ENCODE results near the gene DCLRE1C.

Gene DCLRE1C

DNA sequence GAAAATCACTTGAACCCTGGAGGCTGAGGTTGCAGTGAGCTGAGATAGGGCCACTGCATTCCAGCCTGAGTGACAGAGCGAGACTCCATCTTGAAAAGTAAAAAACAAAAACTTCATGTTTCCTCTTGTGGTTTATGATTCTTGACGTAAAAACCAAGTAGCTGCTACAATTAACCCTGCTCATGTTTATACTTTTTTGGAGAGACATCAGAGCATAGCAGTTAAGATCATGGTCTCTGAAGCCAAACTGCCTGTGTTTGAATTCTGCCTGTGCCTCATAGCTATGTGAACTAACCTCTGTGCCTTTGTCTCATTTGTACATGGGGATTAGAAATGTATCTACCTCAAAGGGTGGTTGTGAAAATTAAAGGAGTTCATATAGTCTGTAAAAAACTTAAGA is 48.0 kb downstream of the DCLRE1C start:
- FAIRE-seq (no peak), DNase-seq (ENCODE audit: insufficient read length) (no peak)
- TF ChIP-seq POLR2A (IDR thresholded peaks at IDR 0.05; ENCODE audit: low read depth, low read length): no peak
- TF ChIP-seq TAF1 (IDR thresholded peaks at IDR 0.05; ENCODE audit: borderline replicate concordance, low read depth, low read length): no peak
- TF ChIP-seq POLR2AphosphoS5 (IDR thresholded peaks at IDR 0.05; ENCODE audit: low read depth, low read length): 0 out of 2 replicates have a peak, but pooled peaks have one; percentile 17

DNA sequence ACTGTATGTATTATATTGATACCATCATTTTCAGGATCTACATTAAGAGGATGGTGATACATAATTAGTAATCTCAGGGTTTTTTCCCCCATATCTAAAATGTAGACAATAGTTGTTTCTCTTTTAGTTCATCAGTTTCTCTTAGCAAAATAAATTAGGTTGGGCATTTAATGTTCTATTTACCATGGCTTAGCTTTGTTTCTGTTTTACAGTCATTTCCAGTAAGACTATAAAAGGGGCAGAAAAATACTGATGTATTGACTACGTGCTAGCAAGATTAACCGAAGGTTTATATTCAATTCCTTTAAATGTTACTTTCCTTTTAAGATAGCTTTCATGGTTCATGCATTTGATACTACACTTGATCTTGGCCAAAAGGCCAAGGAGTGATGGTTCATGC is 49.0 kb downstream of the DCLRE1C start:
- DNase-seq (ENCODE audit: insufficient read length) (no peak), FAIRE-seq (no peak)
- TF ChIP-seq TAF1 (IDR thresholded peaks at IDR 0.05; ENCODE audit: borderline replicate concordance, low read depth, low read length): no peak
- TF ChIP-seq POLR2A (IDR thresholded peaks at IDR 0.05; ENCODE audit: low read depth, low read length): no peak
- TF ChIP-seq POLR2AphosphoS5 (IDR thresholded peaks at IDR 0.05; ENCODE audit: low read depth, low read length): no peak

DNA sequence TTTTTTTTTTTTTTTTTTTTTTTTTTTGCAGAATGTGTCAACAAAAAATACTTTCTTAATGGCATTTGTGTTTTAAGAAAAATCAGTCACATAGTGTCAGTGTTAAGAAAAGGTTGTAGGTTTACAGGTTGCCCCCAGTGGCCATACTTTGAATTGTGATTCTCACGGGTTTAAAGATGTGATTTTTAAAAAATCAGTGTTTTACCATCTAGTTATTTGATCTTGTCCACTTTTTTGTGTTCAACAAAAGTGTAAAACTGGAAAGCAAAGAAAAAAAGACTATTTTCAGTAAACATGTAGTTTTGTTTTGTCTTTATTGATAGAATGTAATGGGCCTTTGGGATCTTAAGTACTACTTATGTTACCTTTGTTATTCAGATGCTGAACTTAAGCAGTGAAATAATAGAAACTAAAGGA is 49.6 kb downstream of the DCLRE1C start:
- TF ChIP-seq TAF1 (IDR thresholded peaks at IDR 0.05; ENCODE audit: borderline replicate concordance, low read depth, low read length) (no peak), POLR2A (IDR thresholded peaks at IDR 0.05; ENCODE audit: low read depth, low read length) (no peak), POLR2AphosphoS5 (IDR thresholded peaks at IDR 0.05; ENCODE audit: low read depth, low read length) (no peak)
- FAIRE-seq (no peak), DNase-seq (ENCODE audit: insufficient read length) (no peak)

DNA sequence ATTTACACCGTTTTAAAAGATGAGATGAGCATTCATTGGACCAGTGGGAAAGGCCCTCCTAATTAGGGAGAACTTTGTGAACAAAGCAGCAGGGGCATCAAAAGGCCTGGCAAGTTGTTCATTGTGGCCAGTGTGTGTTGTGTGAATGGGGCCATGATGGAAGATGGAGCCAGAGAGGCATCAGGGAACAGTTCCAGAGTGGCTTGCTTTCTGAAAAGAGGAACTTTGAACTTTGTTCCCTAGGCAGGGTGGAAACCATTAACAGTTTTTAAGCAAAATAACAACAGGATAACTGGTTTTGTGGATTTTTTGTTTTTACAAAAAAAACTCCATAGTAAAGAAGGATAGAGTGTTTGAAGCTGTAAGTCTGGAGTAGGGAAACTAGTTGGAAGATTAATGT is 62.7 kb downstream of the DCLRE1C start:
- FAIRE-seq: no peak
- no peak for TF ChIP-seq POLR2AphosphoS5 (IDR thresholded peaks at IDR 0.05; ENCODE audit: low read depth, low read length)
- TF ChIP-seq POLR2A (IDR thresholded peaks at IDR 0.05; ENCODE audit: low read depth, low read length): no peak
- no peak for TF ChIP-seq TAF1 (IDR thresholded peaks at IDR 0.05; ENCODE audit: borderline replicate concordance, low read depth, low read length)
- no peak for DNase-seq (ENCODE audit: insufficient read length)

DNA sequence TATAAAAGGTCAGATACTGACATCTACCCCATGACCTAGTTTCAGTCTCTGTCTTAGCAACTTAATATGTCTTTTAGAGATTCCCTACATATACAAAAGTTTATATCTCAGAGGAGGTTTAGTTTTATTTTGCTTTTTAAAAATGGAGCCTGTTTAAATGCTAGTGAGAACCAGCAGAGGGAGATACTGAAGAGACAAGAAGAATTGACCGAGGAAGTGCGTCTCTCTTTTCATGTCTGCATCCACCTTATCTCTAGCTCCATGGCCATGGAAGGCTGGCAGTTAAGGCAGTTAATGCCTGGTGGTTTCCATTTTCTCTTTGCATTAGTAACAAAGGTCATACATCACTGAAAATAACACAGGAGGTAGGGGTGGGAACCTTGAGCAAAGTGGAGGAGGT is 64.6 kb downstream of the DCLRE1C start:
- TF ChIP-seq POLR2A (IDR thresholded peaks at IDR 0.05; ENCODE audit: low read depth, low read length) (no peak), TAF1 (IDR thresholded peaks at IDR 0.05; ENCODE audit: borderline replicate concordance, low read depth, low read length) (no peak), POLR2AphosphoS5 (IDR thresholded peaks at IDR 0.05; ENCODE audit: low read depth, low read length) (no peak)
- no peak for FAIRE-seq
- no peak for DNase-seq (ENCODE audit: insufficient read length)

DNA sequence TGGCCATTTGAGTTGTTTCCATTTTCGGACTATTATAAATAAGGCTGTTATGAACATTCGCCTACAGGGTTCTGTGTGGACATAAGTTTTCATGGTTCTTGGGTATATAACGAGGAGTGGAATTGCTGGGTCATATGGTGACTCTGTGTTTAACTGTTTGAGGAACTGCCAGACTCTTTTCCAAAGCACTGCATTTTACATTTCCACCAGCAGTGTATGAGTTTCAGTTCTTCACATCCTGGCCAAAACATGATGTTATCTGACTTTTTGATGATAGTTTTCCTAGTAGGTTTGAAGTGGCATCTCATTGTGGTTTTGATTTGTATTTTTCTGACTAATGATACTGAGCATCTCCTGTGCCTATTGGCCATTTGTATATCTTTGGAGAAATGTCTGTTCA is 69.8 kb downstream of the DCLRE1C start:
- FAIRE-seq (no peak), DNase-seq (ENCODE audit: insufficient read length) (no peak)
- no peak for TF ChIP-seq POLR2A (IDR thresholded peaks at IDR 0.05; ENCODE audit: low read depth, low read length)
- TF ChIP-seq TAF1 (IDR thresholded peaks at IDR 0.05; ENCODE audit: borderline replicate concordance, low read depth, low read length): no peak
- TF ChIP-seq POLR2AphosphoS5 (IDR thresholded peaks at IDR 0.05; ENCODE audit: low read depth, low read length): no peak

DNA sequence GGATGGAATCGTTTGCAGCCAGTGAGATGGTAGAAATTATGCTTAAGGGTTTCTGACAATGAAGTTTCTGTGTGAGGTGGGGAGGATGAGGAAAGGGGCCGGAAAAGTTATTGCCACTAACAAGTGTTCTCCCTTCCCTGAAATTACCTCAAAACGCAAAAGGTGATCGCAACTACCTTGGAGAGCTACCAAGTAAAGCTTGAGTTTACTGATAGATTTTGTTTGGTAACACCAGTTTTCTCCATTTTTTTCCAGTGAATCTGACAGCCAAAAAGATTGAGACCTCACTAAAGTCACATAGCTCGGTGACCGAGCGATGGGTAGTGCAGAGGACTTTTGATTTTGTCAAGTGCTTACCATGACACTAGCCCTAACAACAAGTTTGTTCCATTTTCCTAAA is 73.7 kb downstream of the DCLRE1C start:
- no peak for TF ChIP-seq POLR2A (IDR thresholded peaks at IDR 0.05; ENCODE audit: low read depth, low read length)
- no peak for TF ChIP-seq POLR2AphosphoS5 (IDR thresholded peaks at IDR 0.05; ENCODE audit: low read depth, low read length)
- TF ChIP-seq TAF1 (IDR thresholded peaks at IDR 0.05; ENCODE audit: borderline replicate concordance, low read depth, low read length): no peak
- DNase-seq (ENCODE audit: insufficient read length) (no peak), FAIRE-seq (no peak)

DNA sequence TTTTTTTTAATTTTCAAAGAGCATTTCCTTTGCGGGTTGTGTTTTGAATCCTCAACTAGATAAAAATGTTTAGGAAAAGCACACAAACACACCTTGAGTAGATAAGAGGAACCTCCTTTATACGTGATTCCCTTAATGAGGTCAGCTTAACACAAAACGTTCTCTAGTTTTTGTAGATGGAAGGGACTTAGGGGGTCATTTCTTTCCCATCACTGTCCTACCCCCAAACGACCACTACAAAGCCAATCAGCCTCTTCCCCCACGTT is 74.0 kb downstream of the DCLRE1C start:
- DNase-seq (ENCODE audit: insufficient read length) (no peak), FAIRE-seq (peak; percentile 14)
- TF ChIP-seq POLR2AphosphoS5 (IDR thresholded peaks at IDR 0.05; ENCODE audit: low read depth, low read length) (no peak), TAF1 (IDR thresholded peaks at IDR 0.05; ENCODE audit: borderline replicate concordance, low read depth, low read length) (no peak), POLR2A (IDR thresholded peaks at IDR 0.05; ENCODE audit: low read depth, low read length) (no peak)

DNA sequence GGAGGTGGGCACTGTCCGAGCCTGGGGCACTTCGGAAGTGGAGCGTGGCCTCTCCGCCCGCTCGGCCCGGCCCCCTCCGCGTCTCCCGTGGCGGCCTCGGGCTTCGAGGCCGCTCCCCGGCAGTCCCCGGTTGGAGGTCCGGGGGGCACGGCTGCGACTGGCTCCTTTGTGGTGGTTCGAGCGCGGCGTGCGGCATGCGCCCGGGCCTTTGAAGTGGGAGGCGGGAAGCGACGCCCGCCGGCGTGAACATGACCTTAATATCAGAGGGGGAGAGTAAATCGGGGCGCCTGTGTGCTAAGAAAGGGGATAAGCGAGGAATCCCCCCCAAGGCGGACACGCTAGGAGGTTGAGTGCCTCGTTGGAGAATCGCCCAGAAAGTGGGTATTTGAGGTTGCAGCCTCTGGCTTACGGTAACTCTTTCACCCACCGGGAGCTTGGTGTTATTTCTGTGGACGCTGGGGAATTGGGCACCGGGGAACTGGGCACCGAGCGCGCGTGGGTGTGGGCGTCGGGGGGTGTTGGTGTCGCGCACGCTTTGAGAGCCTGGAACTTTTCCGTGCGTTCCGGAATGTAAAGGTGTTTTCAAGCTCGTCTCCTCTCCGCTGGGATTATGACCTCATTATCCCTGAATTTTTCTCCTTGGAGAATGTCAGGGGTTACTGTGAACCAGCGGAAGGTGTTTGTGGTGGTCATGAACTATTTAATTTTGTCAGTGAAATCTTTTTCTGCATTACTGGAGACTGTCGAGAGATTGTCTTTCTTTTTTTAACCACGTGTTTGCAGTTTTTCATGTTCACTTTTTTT is 74.6 kb downstream of the DCLRE1C start:
- FAIRE-seq (no peak), DNase-seq (ENCODE audit: insufficient read length) (peak; percentile 34)

DNA sequence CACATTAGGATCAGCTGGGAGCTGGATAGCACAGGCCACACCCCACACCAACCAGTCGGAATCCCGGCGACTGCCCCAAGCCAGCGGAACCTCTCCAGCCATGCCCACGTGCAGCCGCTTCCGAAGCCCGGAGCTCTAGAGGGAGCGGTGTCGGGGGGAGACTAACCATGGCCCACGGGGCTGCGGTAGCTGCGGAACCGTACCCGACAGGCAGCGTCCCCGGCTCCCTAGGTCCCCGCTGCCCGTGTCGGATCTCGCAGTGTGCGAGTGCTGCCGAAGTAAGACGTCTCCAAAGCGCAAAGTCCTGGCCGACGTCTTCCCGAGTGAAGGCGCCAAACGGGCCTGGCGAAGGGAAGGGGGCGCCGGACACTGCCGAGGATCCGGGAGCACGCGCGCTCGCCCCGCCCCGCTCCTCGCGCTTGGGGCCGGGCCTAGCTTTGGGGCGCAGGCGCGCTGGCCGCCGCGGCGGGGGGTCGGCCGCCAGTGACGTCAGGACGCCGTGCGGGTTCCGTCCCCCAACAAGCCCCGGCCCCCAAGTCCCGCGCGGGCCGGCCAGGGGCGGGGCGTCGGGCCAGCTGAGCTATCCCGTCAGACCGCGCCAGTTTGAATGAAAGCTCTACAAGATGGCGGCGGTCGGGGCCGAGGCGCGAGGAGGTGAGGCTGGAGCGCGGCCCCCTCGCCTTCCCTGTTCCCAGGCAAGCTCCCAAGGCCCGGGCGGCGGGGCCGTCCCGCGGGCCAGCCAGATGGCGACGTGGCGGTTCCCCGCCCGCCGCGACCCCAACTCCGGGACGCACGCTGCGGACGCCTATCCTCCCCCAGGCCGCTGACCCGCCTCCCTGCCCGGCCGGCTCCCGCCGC is 75.4 kb downstream of the DCLRE1C start, which contains the start of gene SUV39H2:
Gene SUV39H2 (plus strand): TSS at position 601 of the 858 bp plus-strand sequence. CDS start 23 bp downstream, at position 624.
- peak; percentile 50; the same call in 1 of the 2 replicates for TF ChIP-seq TAF1 (IDR thresholded peaks at IDR 0.05; ENCODE audit: borderline replicate concordance, low read depth, low read length)
- TF ChIP-seq POLR2A (IDR thresholded peaks at IDR 0.05; ENCODE audit: low read depth, low read length): peak; percentile 84; the same call in 1 of the 2 replicates
- TF ChIP-seq POLR2AphosphoS5 (IDR thresholded peaks at IDR 0.05; ENCODE audit: low read depth, low read length): peak; percentile 71
- DNase-seq (ENCODE audit: insufficient read length) (peak; percentile 97), FAIRE-seq (peak; percentile 98)

More for the DNA sequence above, 74.6 kb downstream of the DCLRE1C start:
- no peak for TF ChIP-seq POLR2AphosphoS5 (IDR thresholded peaks at IDR 0.05; ENCODE audit: low read depth, low read length)
- TF ChIP-seq POLR2A (IDR thresholded peaks at IDR 0.05; ENCODE audit: low read depth, low read length): no peak
- TF ChIP-seq TAF1 (IDR thresholded peaks at IDR 0.05; ENCODE audit: borderline replicate concordance, low read depth, low read length): no peak

DNA sequence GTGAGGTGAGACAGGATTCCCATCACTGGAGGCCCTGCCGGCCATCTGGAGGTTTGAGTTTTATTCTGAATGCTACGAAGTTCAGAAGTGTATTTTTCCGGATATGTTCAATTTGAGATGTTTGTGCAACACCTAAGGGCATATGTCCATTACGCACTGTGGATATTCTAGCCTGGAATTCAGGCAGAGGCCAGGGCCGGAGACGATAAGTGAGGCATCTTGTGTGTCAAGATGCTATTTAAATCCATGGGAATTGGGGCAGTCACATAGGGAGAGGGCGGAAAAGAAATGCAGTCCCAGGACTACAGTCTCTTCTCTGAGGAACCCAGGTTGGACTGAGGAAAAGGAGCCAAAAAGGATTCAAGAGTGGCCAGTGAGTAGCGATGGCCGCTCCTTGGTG is 77.1 kb downstream of the DCLRE1C start:
- no peak for TF ChIP-seq POLR2A (IDR thresholded peaks at IDR 0.05; ENCODE audit: low read depth, low read length)
- no peak for TF ChIP-seq POLR2AphosphoS5 (IDR thresholded peaks at IDR 0.05; ENCODE audit: low read depth, low read length)
- TF ChIP-seq TAF1 (IDR thresholded peaks at IDR 0.05; ENCODE audit: borderline replicate concordance, low read depth, low read length): no peak
- FAIRE-seq: no peak

More for the DNA sequence above, 77.1 kb downstream of the DCLRE1C start:
- no peak for DNase-seq (ENCODE audit: insufficient read length)

Measured in GM12892 (cell line).